ENCODE results near the gene TECR. TPM values are rescaled to one million over a fixed set of nuclear protein-coding genes. Genes with fewer than 3 reads are reported as not detected.
A peak's percentile ranks its signal among the peaks of the same experiment; 100 is the strongest.

The TECR gene
- total and polyA plus RNA-seq, 2 experiments from 2014 or later = 38.8 to 129 TPM

DNA sequence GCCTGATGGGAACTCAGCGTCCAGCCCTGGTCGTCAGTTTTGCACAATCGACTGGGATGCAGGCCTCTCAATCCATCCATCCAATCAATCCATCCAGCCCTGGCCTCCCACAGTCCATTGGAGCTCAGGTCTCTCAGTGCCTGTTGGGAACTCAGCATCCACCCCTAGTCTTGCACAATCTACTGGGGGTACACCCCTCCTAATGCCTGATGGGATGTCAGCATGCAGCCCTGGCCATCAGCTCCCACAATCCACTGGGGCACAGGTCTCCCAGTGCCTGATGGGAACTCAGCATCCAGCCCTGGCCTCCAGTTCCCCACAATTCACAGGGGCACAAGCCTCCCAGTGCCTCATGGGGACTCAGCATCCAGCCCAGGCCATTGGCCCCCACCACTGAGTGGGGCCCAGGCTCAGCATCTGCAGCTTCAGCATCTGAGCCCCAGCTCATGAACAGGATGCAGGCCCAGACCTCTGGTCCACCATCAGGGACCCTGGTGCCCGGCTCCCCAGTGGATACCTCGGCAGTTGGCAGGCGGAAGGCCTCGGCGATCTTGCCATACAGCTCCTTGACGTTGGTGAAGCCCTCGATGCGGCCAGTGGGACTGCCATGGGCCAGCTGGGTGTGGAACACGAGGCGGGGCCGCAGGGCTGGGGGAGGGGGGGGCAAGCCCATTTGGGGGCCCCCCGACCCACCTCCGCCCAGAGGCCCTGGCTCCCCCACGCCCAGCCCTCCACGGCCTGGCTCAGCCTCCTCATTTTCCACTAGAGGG is 47.0 kb upstream of the TECR start:
- H3K9ac ChIP-seq = no peak overlapping the region
- no peaks in the 10 kb centered on the region for H3K9me2 ChIP-seq (ENCODE audit: insufficient read depth)
- H3K9me3 ChIP-seq (ENCODE audit: low read depth) = no peaks in the 10 kb centered on the region
- H3F3A ChIP-seq (ENCODE audit: insufficient read depth) = peaks cover 10% of the 10 kb centered on the region; the same call in 1 of the 2 replicates
- peaks cover 22% of the 10 kb centered on the region; the same call in 1 of the 2 replicates for H3K36me3 ChIP-seq (ENCODE audit: low read depth)
- H3K4me2 ChIP-seq (ENCODE audit: unreplicated experiment) = no peak overlapping the region
- H4K20me1 ChIP-seq (ENCODE audit: insufficient read depth) = no peaks in the 10 kb centered on the region
- H3K27me3 ChIP-seq (replicated peaks; ENCODE audit: insufficient read depth) = no peaks in the 10 kb centered on the region
- WGBS, 2 experiments (ENCODE audit: low coverage in 1 of 2, low lambda C conversion rate in 2 of 2, missing lambda C conversion rate in 2 of 2) = 95 to 98% methylated on average over 10 to 18 of the region's 18 CpGs
- DNase-seq = no peak
- H3K4me3 ChIP-seq = no peak overlapping the region
- H2AFZ ChIP-seq = no peak overlapping the region
- H3K4me1 ChIP-seq (ENCODE audit: insufficient read depth) = 0 out of 2 replicates have a peak, but pooled peaks cover 2% of the 10 kb centered on the region
- no peak overlapping the region for H3K27ac ChIP-seq
- H3K79me2 ChIP-seq (ENCODE audit: insufficient read depth) = peaks cover 25% of the 10 kb centered on the region
- TF ChIP-seq EZH2phosphoT487 (IDR thresholded peaks at IDR 0.05; ENCODE audit: insufficient read depth, low read depth) (no peak), EZH2 (IDR thresholded peaks at IDR 0.05; ENCODE audit: insufficient read depth, poor library complexity, severe bottlenecking) (no peak)
- in situ Hi-C loops (cut with MboI) = no loop called here

DNA sequence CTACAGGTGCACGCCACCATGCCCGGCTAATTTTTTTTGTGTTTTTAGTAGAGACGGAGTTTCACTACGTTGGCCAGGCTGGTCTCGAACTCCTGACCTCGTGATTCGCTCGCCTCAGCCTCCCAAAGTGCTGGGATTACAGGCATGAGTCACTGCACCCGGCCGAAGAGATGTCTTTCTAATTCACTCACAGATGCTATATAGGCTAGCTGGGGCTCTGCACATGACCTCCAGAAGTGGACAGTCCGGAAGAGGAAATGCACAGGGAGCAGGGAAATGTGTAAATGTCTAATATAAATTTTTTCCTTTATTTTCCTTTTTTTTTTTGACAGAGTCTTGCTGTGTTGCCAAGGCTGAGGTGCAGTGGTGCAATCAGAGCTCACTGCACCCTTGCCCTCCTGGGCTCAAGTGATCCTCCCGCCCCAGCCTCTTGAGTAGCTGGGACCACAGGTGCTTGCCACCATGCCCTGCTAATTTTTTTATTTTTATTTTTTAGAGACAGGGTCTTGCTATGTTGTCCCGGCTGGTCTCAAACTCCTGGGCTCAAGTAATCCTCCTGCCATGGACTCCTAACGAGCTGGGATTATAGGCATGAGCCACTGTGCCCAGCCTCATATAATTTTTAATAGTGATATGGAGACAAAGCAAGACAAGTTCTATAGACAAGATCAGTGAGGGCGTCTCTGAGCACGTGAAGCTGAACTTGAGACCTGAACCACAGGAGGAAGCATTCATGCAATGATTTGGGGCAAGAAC is 41.8 kb upstream of the TECR start:
- Histone ChIP-seq H3K36me3 (ENCODE audit: low read depth) (peaks cover 8% of the 10 kb centered on the region; the same call in 1 of the 2 replicates), H3K27me3 (replicated peaks; ENCODE audit: insufficient read depth) (no peaks in the 10 kb centered on the region), H3K27ac (no peak overlapping the region), H3K4me1 (ENCODE audit: insufficient read depth) (no peaks in the 10 kb centered on the region), H3K9me2 (ENCODE audit: insufficient read depth) (no peaks in the 10 kb centered on the region), H3K4me2 (ENCODE audit: unreplicated experiment) (no peak overlapping the region), H3F3A (ENCODE audit: insufficient read depth) (peaks cover 4% of the 10 kb centered on the region; the same call in 1 of the 2 replicates), H3K9me3 (ENCODE audit: low read depth) (no peaks in the 10 kb centered on the region), H3K79me2 (ENCODE audit: insufficient read depth) (peaks cover 63% of the 10 kb centered on the region), H2AFZ (no peak overlapping the region), H4K20me1 (ENCODE audit: insufficient read depth) (no peaks in the 10 kb centered on the region), H3K9ac (no peak overlapping the region), H3K4me3 (no peak overlapping the region)
- WGBS, 2 experiments (ENCODE audit: low coverage in 1 of 2, low lambda C conversion rate in 2 of 2, missing lambda C conversion rate in 2 of 2) = 79 to 81% methylated on average over 16 of the region's 16 CpGs
- no peak for DNase-seq
- in situ Hi-C loops (cut with MboI) = no loop called here
- TF ChIP-seq EZH2phosphoT487 (IDR thresholded peaks at IDR 0.05; ENCODE audit: insufficient read depth, low read depth) (no peak), EZH2 (IDR thresholded peaks at IDR 0.05; ENCODE audit: insufficient read depth, poor library complexity, severe bottlenecking) (no peak)

DNA sequence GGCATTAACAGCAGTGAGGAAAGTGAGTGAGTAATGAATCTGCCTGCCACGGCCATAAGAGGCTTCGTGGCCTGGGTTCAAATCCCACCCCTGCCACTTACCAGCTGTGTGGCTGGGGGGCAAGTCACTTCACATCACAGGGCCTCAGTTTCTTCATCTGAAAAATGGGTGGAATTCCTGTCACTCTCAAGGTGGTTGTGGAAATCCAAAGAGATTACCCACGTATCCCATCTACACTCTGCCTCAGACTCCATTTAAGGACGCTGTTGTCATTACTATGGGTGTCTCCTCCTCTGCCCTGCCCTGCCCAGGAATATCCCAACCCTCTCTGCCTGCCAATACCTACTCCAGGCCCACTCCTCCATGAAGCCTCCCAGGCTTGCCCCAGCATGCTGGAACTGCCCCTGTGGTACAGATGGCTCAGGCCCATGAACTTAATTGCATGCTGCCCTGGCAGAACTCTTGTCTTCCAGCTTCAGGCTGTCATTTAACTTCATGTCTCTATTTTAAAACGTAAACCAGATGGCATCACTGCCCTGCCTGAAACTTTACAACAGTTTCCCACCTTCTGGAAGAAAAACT is 36.5 kb upstream of the TECR start:
- no peaks in the 10 kb centered on the region for H3K9me2 ChIP-seq (ENCODE audit: insufficient read depth)
- peaks cover 65% of the 10 kb centered on the region for H3K79me2 ChIP-seq (ENCODE audit: insufficient read depth)
- no peaks in the 10 kb centered on the region for H4K20me1 ChIP-seq (ENCODE audit: insufficient read depth)
- H3K27ac ChIP-seq = no peak overlapping the region
- H3K9me3 ChIP-seq (ENCODE audit: low read depth) = no peaks in the 10 kb centered on the region
- DNase-seq = no peak
- peaks cover 18% of the 10 kb centered on the region for H3K4me1 ChIP-seq (ENCODE audit: insufficient read depth)
- H3K9ac ChIP-seq = no peak overlapping the region
- H3K4me2 ChIP-seq (ENCODE audit: unreplicated experiment) = no peak overlapping the region
- H3K36me3 ChIP-seq (ENCODE audit: low read depth) = no peaks in the 10 kb centered on the region
- H3F3A ChIP-seq (ENCODE audit: insufficient read depth) = peaks cover 9% of the 10 kb centered on the region
- no peak overlapping the region for H2AFZ ChIP-seq
- H3K4me3 ChIP-seq = no peak overlapping the region
- 63 to 76% methylated on average over 5 of the region's 5 CpGs for WGBS, 2 experiments (ENCODE audit: low coverage in 1 of 2, low lambda C conversion rate in 2 of 2, missing lambda C conversion rate in 2 of 2)
- in situ Hi-C loops (cut with MboI) = no loop called here
- TF ChIP-seq EZH2 (IDR thresholded peaks at IDR 0.05; ENCODE audit: insufficient read depth, poor library complexity, severe bottlenecking) (no peak), EZH2phosphoT487 (IDR thresholded peaks at IDR 0.05; ENCODE audit: insufficient read depth, low read depth) (no peak)
- no peaks in the 10 kb centered on the region for H3K27me3 ChIP-seq (replicated peaks; ENCODE audit: insufficient read depth)

DNA sequence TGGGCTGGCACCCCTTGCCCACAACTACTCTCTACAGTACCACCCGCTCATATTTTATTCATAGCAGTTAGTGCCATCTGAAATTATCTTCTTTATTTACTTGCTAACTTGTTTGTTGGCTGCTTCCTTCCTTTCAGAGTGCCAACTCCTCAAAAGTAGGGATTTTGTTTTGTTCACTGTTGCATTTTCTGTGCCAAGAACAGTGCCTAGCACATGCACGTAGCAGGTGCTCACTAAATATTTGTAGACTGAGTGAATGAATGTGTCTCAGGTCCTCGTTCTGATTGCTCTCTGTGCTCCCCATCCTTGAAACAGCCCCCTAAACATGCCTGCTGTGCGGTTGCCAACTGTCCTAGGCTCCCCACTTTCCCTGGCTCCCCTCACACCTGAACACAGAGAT is 35.0 kb upstream of the TECR start:
- H3K9ac ChIP-seq = peak overlapping the region; percentile 81
- peak overlapping the region; percentile 84 for H3K4me3 ChIP-seq
- 73 to 82% methylated on average over 4 of the region's 4 CpGs for WGBS, 2 experiments (ENCODE audit: low coverage in 1 of 2, low lambda C conversion rate in 2 of 2, missing lambda C conversion rate in 2 of 2)

More for the DNA sequence above, 35.0 kb upstream of the TECR start:
- no peaks in the 10 kb centered on the region for H3K9me3 ChIP-seq (ENCODE audit: low read depth)
- 0 out of 2 replicates have a peak overlapping the region, but pooled peaks have one; percentile 19 for H3K27ac ChIP-seq
- TF ChIP-seq EZH2 (IDR thresholded peaks at IDR 0.05; ENCODE audit: insufficient read depth, poor library complexity, severe bottlenecking) (no peak), EZH2phosphoT487 (IDR thresholded peaks at IDR 0.05; ENCODE audit: insufficient read depth, low read depth) (no peak)
- no peak for DNase-seq
- no peak overlapping the region for H2AFZ ChIP-seq
- no peaks in the 10 kb centered on the region for H4K20me1 ChIP-seq (ENCODE audit: insufficient read depth)
- H3K4me2 ChIP-seq (ENCODE audit: unreplicated experiment) = peak overlapping the region; percentile 77
- H3K79me2 ChIP-seq (ENCODE audit: insufficient read depth) = peaks cover 49% of the 10 kb centered on the region
- H3F3A ChIP-seq (ENCODE audit: insufficient read depth) = peaks cover 9% of the 10 kb centered on the region
- in situ Hi-C loops (cut with MboI) = no loop called here
- H3K4me1 ChIP-seq (ENCODE audit: insufficient read depth) = peaks cover 18% of the 10 kb centered on the region
- no peaks in the 10 kb centered on the region for H3K36me3 ChIP-seq (ENCODE audit: low read depth)
- H3K9me2 ChIP-seq (ENCODE audit: insufficient read depth) = no peaks in the 10 kb centered on the region
- H3K27me3 ChIP-seq (replicated peaks; ENCODE audit: insufficient read depth) = no peaks in the 10 kb centered on the region

All from GM23248 (cell line).